Upper lobe of left lung (tissue), 6 donors: Measurements from ENCODE around the gene ANXA2. TPM values are rescaled to one million over a fixed set of nuclear protein-coding genes. Genes with fewer than 3 reads are reported as not detected.

Experiments used
- ATAC-seq, 2 donors: fragments of 200-7000 bp; cut with Tn5 transposase; one replicate each; pipeline ENCODE4 v1.9.1; 2022; ENCODE audit warnings: mild to moderate bottlenecking in 2 of 2, moderate library complexity in 2 of 2; ENCODE audit not compliant: low FRiP score in 2 of 2
- DNase-seq, 2 donors: peaks; one replicate each; pipeline ENCODE4 v3.0.0-alpha.2; 2019 to 2020
- H3K27ac ChIP-seq, 4 donors: fragments of 200-600 bp; sonication (generic); one replicate each; pipeline ENCODE4 v1.5.1; 2016 to 2019
- H3K27me3 ChIP-seq, 4 donors: fragments of 200-600 bp; sonication (generic); one replicate each; pipeline ENCODE4 v1.5.1; 2017 to 2019
- H3K36me3 ChIP-seq, 4 donors: fragments of 200-600 bp; sonication (generic); one replicate each; pipeline ENCODE4 v1.5.1; 2016 to 2019
- H3K4me1 ChIP-seq, 4 donors: fragments of 200-600 bp; sonication (generic); one replicate each; pipeline ENCODE4 v1.5.1; 2018 to 2019
- H3K4me3 ChIP-seq, 4 donors: fragments of 200-600 bp; sonication (generic); one replicate each; pipeline ENCODE4 v1.5.1; 2017 to 2019; ENCODE audit warnings: mild to moderate bottlenecking in 2 of 4, moderate library complexity in 1 of 4
- H3K9me3 ChIP-seq, 4 donors: fragments of 200-600 bp; sonication (generic); one replicate each; pipeline ENCODE4 v1.5.1; 2018 to 2019
- EP300 ChIP-seq, 4 donors: sonication (generic); formaldehyde crosslinking; IDR thresholded peaks; one replicate each; pipeline ENCODE4 v1.5.1; 2017; ENCODE audit warnings: antibody characterized with exemption in 4 of 4, control low read depth in 2 of 4
- POLR2A ChIP-seq, 4 donors: fragments of 450-650 bp; IDR thresholded peaks; one replicate each; pipeline ENCODE4 v1.5.1; 2016 to 2017; ENCODE audit warnings: antibody characterized with exemption in 4 of 4, mild to moderate bottlenecking in 2 of 4
- POLR2AphosphoS5 ChIP-seq, 2 donors: sonication (generic); formaldehyde crosslinking; IDR thresholded peaks; one replicate each; pipeline ENCODE4 v1.5.1; 2017; ENCODE audit warnings: antibody characterized with exemption in 2 of 2
- WGBS, 2 donors: methylation state at CpG; one replicate each; pipeline ENCODE4 v1.1.5; 2017 to 2018; 5-methylcytosine and 5-hydroxymethylcytosine counted together
- total RNA-seq, 6 donors: library from RNA; depleted of rRNA in 4 of 6; stranded (reverse); fragments of >200 nt in 4 of 6; gene quantifications; one replicate each; pipeline versions ENCODE4 v1.1.0 to v1.2.1, GENCODE V29; 2016 to 2021
- TF ChIP-seq, protein P1 (sequence below), 6 experiments: fragments of 450-650 bp in 4 of 6; fragments of 200-600 bp in 2 of 6; sonication (generic) in 2 of 6; IDR thresholded peaks; one replicate each; pipeline ENCODE4 v1.5.1; 2016 to 2019; ENCODE audit warnings: antibody characterized with exemption in 6 of 6
- donor health status: DM: no; HTN: no; CAD: no; lungs with moderate emphysema.
- donor health status: DM: no; HTN: yes; CAD: no; lungs with severe emphysema.

Gene ANXA2
- total RNA-seq, 6 donors from 2014 or later = 394 to 1,774 (median 1,094) TPM

- DNase-seq (no peak), ATAC-seq (no peak)
- Histone ChIP-seq H3K27ac (no peak overlapping the region), H3K36me3 (no peaks in the 10 kb centered on the region), H3K27me3 (peaks cover 0 to 2% (median 0%) of the 10 kb centered on the region in 4 donors), H3K4me3 (no peak overlapping the region), H3K9me3 (no peaks in the 10 kb centered on the region), H3K4me1 (peaks cover 0 to 7% (median 0%) of the 10 kb centered on the region in 4 donors)
- 23 to 28% methylated on average over 6 of the region's 6 CpGs for whole genome bisulfite sequencing, 2 donors
- TF ChIP-seq POLR2AphosphoS5 (IDR thresholded peaks at IDR 0.05) = no peak
- TF ChIP-seq POLR2A (IDR thresholded peaks at IDR 0.05) = no peak
- TF ChIP-seq, protein P1, sequence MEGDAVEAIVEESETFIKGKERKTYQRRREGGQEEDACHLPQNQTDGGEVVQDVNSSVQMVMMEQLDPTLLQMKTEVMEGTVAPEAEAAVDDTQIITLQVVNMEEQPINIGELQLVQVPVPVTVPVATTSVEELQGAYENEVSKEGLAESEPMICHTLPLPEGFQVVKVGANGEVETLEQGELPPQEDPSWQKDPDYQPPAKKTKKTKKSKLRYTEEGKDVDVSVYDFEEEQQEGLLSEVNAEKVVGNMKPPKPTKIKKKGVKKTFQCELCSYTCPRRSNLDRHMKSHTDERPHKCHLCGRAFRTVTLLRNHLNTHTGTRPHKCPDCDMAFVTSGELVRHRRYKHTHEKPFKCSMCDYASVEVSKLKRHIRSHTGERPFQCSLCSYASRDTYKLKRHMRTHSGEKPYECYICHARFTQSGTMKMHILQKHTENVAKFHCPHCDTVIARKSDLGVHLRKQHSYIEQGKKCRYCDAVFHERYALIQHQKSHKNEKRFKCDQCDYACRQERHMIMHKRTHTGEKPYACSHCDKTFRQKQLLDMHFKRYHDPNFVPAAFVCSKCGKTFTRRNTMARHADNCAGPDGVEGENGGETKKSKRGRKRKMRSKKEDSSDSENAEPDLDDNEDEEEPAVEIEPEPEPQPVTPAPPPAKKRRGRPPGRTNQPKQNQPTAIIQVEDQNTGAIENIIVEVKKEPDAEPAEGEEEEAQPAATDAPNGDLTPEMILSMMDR (IDR thresholded peaks at IDR 0.05) = no peak
- TF ChIP-seq EP300 (IDR thresholded peaks at IDR 0.05) = no peak
Measured at GRCh38 chr15:60326343-60326742, 71.4 kb downstream of the ANXA2 start.

- WGBS, 2 donors = 48 to 56% methylated on average over 6 of the region's 6 CpGs
- DNase-seq (no peak), ATAC-seq (no peak)
Measured at GRCh38 chr15:60325905-60326304, 71.9 kb downstream of the ANXA2 start.

GRCh38 chr15:60324706-60325438, 72.9 kb downstream of the ANXA2 start:
- Histone ChIP-seq H3K4me3 (no peak overlapping the region), H3K4me1 (peaks cover 0 to 7% (median 0%) of the 10 kb centered on the region in 4 donors), H3K9me3 (no peaks in the 10 kb centered on the region), H3K36me3 (no peaks in the 10 kb centered on the region), H3K27ac (no peak overlapping the region), H3K27me3 (peaks cover 0 to 2% (median 0%) of the 10 kb centered on the region in 4 donors)
- TF ChIP-seq POLR2A (IDR thresholded peaks at IDR 0.05) (no peak), EP300 (IDR thresholded peaks at IDR 0.05) (no peak), POLR2AphosphoS5 (IDR thresholded peaks at IDR 0.05) (no peak)
- TF ChIP-seq, protein P1 (IDR thresholded peaks at IDR 0.05) = no peak
- 59 to 67% methylated on average over 10 of the region's 10 CpGs for WGBS, 2 donors
- DNase-seq (no peak), ATAC-seq (no peak)

More at GRCh38 chr15:60325905-60326304, 71.9 kb downstream of the ANXA2 start:
- H3K4me1 ChIP-seq = peaks cover 0 to 7% (median 0%) of the 10 kb centered on the region in 4 donors
- TF ChIP-seq POLR2A (IDR thresholded peaks at IDR 0.05) = no peak
- TF ChIP-seq POLR2AphosphoS5 (IDR thresholded peaks at IDR 0.05) = no peak
- TF ChIP-seq, protein P1 (IDR thresholded peaks at IDR 0.05) = no peak
- TF ChIP-seq EP300 (IDR thresholded peaks at IDR 0.05) = no peak
- no peaks in the 10 kb centered on the region for H3K36me3 ChIP-seq
- H3K27ac ChIP-seq = no peak overlapping the region
- H3K9me3 ChIP-seq = no peaks in the 10 kb centered on the region
- no peak overlapping the region for H3K4me3 ChIP-seq
- H3K27me3 ChIP-seq = peaks cover 0 to 2% (median 0%) of the 10 kb centered on the region in 4 donors

DNA sequence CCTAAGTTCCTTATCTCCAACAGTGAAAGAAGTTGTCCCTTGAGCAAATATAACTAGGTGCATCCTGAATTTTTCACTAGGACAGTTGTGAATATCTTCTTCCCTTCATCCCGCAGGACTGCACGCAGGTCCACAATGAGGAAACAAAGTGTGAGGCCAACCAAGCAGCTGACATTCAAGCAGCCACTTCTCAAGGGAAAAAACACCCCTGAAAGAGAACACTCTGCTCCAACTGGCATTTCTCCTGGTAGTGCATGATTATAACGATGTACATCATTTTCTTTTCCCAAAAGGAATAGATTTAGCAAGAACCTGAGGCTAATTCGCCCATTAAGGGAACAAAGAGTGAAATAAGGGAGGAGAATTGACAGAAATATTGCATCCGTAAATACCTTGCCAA, 74.5 kb downstream of the ANXA2 start:
- no peak for TF ChIP-seq EP300 (IDR thresholded peaks at IDR 0.05)
- TF ChIP-seq, protein P1 (IDR thresholded peaks at IDR 0.05) = no peak
- no peak for TF ChIP-seq POLR2AphosphoS5 (IDR thresholded peaks at IDR 0.05)
- TF ChIP-seq POLR2A (IDR thresholded peaks at IDR 0.05) = no peak
- DNase-seq (no peak), ATAC-seq (no peak)
- no peak overlapping the region for H3K4me3 ChIP-seq
- WGBS, 2 donors = 77 to 86% methylated on average over 5 of the region's 5 CpGs
- H3K27me3 ChIP-seq = peaks cover 0 to 2% (median 0%) of the 10 kb centered on the region in 4 donors
- no peaks in the 10 kb centered on the region for H3K9me3 ChIP-seq
- H3K36me3 ChIP-seq = no peaks in the 10 kb centered on the region
- H3K4me1 ChIP-seq = peaks cover 0 to 7% (median 0%) of the 10 kb centered on the region in 4 donors
- no peak overlapping the region for H3K27ac ChIP-seq
